Parathyroid adenoma (tissue), 2 donors: ENCODE data around the gene TAL1.

Experiments
- H2AFZ ChIP-seq: fragments of 300-600 bp; sonication (generic); one replicate; pipeline ENCODE4 v1.7.0; 2017; ENCODE audit warnings: antibody characterized with exemption, mild to moderate bottlenecking
- H3K27ac ChIP-seq: fragments of 300-600 bp; sonication (generic); one replicate; pipeline ENCODE4 v1.7.0; 2017
- H3K27me3 ChIP-seq: fragments of 300-600 bp; sonication (generic); one replicate; pipeline ENCODE4 v1.7.0; 2017; ENCODE audit warnings: low read length; ENCODE audit not compliant: control insufficient read depth, insufficient read depth
- H3K36me3 ChIP-seq: fragments of 300-600 bp; sonication (generic); one replicate; pipeline ENCODE4 v1.7.0; 2017; ENCODE audit warnings: low read length; ENCODE audit not compliant: control insufficient read depth, insufficient read depth
- H3K4me1 ChIP-seq: fragments of 300-600 bp; sonication (generic); one replicate; pipeline ENCODE4 v1.7.0; 2017; ENCODE audit warnings: control low read depth
- H3K4me2 ChIP-seq: fragments of 300-600 bp; sonication (generic); one replicate; pipeline ENCODE4 v1.7.0; 2017; ENCODE audit warnings: low read length
- H3K4me3 ChIP-seq: fragments of 300-600 bp; sonication (generic); one replicate; pipeline ENCODE4 v1.7.0; 2017; ENCODE audit warnings: low read depth, low read length
- H3K79me2 ChIP-seq: fragments of 300-600 bp; sonication (generic); one replicate; pipeline ENCODE4 v1.7.0; 2017; ENCODE audit warnings: control low read depth
- H3K9ac ChIP-seq: fragments of 300-600 bp; sonication (generic); one replicate; pipeline ENCODE4 v1.7.0; 2017; ENCODE audit warnings: mild to moderate bottlenecking
- H3K9me3 ChIP-seq: fragments of 300-600 bp; sonication (generic); one replicate; pipeline ENCODE4 v1.7.0; 2017; ENCODE audit warnings: low read length; ENCODE audit not compliant: control insufficient read depth
- TF ChIP-seq, protein P1 (sequence below): fragments of 300-600 bp; sonication (generic); IDR thresholded peaks from one replicate; pipeline ENCODE4 v1.7.0; 2017; ENCODE audit warnings: antibody characterized with exemption, mild to moderate bottlenecking
- donor health status: primary hyperparathyroidism.

The TAL1 gene

DNA sequence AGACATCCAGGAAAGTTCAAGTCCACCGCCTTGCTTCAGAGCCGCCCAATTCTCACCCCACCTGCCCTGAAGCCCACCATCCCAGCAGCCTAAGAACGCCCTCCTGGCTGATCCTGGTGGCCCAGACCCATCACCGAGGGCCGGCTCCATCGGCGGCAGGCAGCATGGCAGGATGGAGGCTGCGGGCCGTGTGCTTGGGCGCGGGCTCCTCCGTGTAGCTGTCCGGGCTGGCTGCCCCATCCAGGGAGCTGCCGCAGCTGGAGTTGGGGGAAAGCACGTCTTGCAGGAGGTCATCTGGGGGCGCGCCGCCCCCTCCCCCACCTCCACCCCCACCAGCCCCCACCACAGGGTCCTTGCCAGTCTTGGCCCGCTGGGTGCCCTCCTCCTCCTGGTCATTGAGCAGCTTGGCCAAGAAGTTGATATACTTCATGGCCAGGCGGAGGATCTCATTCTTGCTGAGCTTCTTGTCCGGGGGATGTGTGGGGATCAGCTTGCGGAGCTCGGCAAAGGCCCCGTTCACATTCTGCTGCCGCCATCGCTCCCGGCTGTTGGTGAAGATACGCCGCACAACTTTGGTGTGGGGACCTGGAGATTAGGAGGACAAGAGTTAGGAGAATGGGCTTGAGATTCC, 12.3 kb downstream of the TAL1 start:
- no peaks in the 10 kb centered on the region for H3K79me2 ChIP-seq
- TF ChIP-seq, protein P1, sequence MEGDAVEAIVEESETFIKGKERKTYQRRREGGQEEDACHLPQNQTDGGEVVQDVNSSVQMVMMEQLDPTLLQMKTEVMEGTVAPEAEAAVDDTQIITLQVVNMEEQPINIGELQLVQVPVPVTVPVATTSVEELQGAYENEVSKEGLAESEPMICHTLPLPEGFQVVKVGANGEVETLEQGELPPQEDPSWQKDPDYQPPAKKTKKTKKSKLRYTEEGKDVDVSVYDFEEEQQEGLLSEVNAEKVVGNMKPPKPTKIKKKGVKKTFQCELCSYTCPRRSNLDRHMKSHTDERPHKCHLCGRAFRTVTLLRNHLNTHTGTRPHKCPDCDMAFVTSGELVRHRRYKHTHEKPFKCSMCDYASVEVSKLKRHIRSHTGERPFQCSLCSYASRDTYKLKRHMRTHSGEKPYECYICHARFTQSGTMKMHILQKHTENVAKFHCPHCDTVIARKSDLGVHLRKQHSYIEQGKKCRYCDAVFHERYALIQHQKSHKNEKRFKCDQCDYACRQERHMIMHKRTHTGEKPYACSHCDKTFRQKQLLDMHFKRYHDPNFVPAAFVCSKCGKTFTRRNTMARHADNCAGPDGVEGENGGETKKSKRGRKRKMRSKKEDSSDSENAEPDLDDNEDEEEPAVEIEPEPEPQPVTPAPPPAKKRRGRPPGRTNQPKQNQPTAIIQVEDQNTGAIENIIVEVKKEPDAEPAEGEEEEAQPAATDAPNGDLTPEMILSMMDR, result no peak
- H3K36me3 ChIP-seq, result no peaks in the 10 kb centered on the region
- H3K4me3 ChIP-seq, result no peak overlapping the region
- no peak overlapping the region for H3K27ac ChIP-seq
- no peak overlapping the region for H2AFZ ChIP-seq
- H3K4me1 ChIP-seq, result no peaks in the 10 kb centered on the region
- no peak overlapping the region for H3K9ac ChIP-seq
- no peak overlapping the region for H3K4me2 ChIP-seq
- H3K27me3 ChIP-seq, result no peaks in the 10 kb centered on the region
- H3K9me3 ChIP-seq, result no peaks in the 10 kb centered on the region

DNA sequence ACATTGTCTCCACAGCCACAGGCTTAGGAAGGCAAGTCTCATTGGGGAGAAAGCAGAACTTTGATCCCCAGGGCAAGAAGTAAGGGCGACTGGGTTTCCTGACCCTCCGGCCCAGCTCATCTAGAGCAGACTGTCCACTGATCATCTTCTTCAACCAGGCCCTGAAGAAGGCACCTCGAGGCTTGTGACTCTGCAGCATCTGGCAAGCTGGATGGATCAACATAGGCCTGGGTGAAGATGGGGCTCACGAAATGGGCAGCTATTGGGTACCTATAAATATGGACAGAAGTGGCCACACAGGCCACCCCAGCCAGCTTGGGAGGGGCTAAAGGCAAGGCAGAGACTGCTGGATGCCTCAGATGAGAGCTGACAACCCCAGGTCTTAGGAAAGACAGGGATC, 13.0 kb downstream of the TAL1 start:
- no peaks in the 10 kb centered on the region for H3K9me3 ChIP-seq
- TF ChIP-seq, protein P1, result no peak
- no peak overlapping the region for H2AFZ ChIP-seq
- no peak overlapping the region for H3K4me3 ChIP-seq
- H3K4me1 ChIP-seq, result no peaks in the 10 kb centered on the region
- H3K79me2 ChIP-seq, result no peaks in the 10 kb centered on the region
- H3K36me3 ChIP-seq, result no peaks in the 10 kb centered on the region
- H3K27ac ChIP-seq, result no peak overlapping the region
- H3K4me2 ChIP-seq, result no peak overlapping the region
- no peaks in the 10 kb centered on the region for H3K27me3 ChIP-seq
- H3K9ac ChIP-seq, result no peak overlapping the region

DNA sequence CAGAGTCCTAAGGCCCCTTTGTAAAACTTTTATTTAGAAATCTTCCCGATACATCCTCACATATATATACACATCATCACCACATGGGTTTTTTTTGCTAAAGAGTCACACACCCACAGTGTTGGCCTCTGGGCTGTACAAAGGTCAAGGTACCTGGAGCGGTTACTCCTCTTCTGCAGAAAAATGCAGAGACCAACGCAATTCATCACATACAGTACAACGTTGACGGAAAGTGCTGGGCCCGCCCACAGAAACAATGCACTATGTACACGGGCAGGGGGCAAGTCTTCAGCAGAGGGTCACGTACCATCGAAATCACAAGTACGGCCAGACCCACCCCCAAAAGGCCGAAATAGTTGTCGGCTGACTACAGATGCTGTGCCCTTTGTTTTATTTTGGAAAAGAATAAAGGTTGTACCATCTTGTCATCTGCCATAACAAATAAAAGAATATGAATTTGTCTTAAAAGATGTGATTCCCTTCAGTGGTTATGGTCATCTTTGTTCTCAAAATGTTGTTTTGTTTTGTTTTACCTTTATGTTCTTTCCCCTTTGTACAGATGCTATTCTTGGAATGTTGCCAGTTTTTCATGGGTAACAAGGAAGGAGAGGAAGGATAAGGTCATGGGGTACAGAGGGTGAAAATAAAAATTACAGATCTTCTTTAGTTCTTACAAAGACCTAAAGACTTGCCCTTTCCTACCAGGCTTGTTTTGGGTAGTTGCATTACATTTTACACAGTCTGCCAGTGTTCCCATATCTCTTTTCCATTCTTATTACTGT, 15.6 kb downstream of the TAL1 start:
- H3K36me3 ChIP-seq, result no peaks in the 10 kb centered on the region
- H3K4me2 ChIP-seq, result no peak overlapping the region
- H3K9me3 ChIP-seq, result no peaks in the 10 kb centered on the region
- H3K27me3 ChIP-seq, result no peaks in the 10 kb centered on the region
- TF ChIP-seq, protein P1, result no peak
- no peak overlapping the region for H3K9ac ChIP-seq
- H3K4me3 ChIP-seq, result no peak overlapping the region
- H3K79me2 ChIP-seq, result no peaks in the 10 kb centered on the region
- H3K27ac ChIP-seq, result no peak overlapping the region
- no peaks in the 10 kb centered on the region for H3K4me1 ChIP-seq
- no peak overlapping the region for H2AFZ ChIP-seq

DNA sequence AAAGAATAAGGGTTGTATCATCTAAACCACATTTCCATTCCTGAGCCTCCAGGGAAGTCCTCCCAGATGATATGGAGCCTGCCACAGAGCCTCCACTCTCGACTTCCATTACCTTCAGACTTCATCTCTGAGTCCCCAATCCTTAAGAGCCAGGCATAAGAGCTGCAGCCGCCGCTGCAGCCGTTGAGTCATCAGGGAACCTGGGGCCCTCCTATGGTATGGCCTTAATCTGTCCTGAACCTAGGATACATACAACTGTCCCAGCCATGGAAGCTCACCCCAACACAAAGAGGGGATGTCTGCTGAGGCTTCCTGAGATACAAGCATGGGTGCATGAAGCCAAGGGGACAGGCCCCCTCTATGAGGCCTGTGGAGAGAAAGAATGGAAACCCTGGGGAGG, 16.3 kb downstream of the TAL1 start:
- Histone ChIP-seq H3K36me3 (no peaks in the 10 kb centered on the region), H3K9ac (no peak overlapping the region), H2AFZ (no peak overlapping the region), H3K4me3 (no peak overlapping the region), H3K27me3 (no peaks in the 10 kb centered on the region), H3K79me2 (no peaks in the 10 kb centered on the region), H3K9me3 (no peaks in the 10 kb centered on the region), H3K4me2 (no peak overlapping the region), H3K27ac (no peak overlapping the region), H3K4me1 (no peaks in the 10 kb centered on the region)
- TF ChIP-seq, protein P1, result no peak
